Caco-2 (cell line): ENCODE measurements around the gene ALG5. TPM values are rescaled to one million over a fixed set of nuclear protein-coding genes. Genes with fewer than 3 reads are reported as not detected.
A peak's percentile ranks its signal among the peaks of the same experiment; 100 is the strongest.

Experiments
- BruUV-seq: library from RNA; stranded (reverse); fragments of 400-500 nt; replicated peaks from 2 replicates; lab custom pipeline; 2021; lab: Mats Ljungman, UMichigan
- CTCF ChIA-PET: fragments of 300-600 bp; sonication (Branson Sonifier 250); formaldehyde crosslinking; loops from one replicate; lab custom pipeline; 2022; ENCODE audit warnings: antibody characterized with exemption; lab: Charles Lee
- POLR2A ChIA-PET: fragments of 300-600 bp; sonication (Branson Sonifier 250); formaldehyde crosslinking; loops from one replicate; lab custom pipeline; 2022; ENCODE audit warnings: antibody characterized with exemption; lab: Charles Lee
- DNase-seq, 2 experiments: peaks; one replicate each; pipeline versions ENCODE4 v3.0.0 to v3.0.0-alpha.2; 2020 to 2022
- H3K27me3 ChIP-seq: replicated peaks from 2 replicates; pipeline ENCODE4 v1.6.0; 2011; ENCODE audit warnings: low read length; ENCODE audit not compliant: control insufficient read depth, insufficient read depth
- H3K36me3 ChIP-seq: 2 replicates; pipeline ENCODE4 v1.5.1; 2011; ENCODE audit warnings: low read length; ENCODE audit not compliant: control insufficient read depth, insufficient read depth
- H3K4me1 ChIP-seq: fragments of 250-450 bp; sonication (Bioruptor Pico); 2 replicates; pipeline ENCODE4 v1.5.1; 2020; ENCODE audit warnings: mild to moderate bottlenecking
- H3K4me3 ChIP-seq: 2 replicates; pipeline ENCODE4 v1.5.1; 2011; ENCODE audit warnings: low read depth, mild to moderate bottlenecking, control low read depth, low read length
- H3K9me3 ChIP-seq: fragments of 250-450 bp; sonication (Bioruptor Pico); 2 replicates; pipeline ENCODE4 v1.5.1; 2020; ENCODE audit warnings: mild to moderate bottlenecking, moderate library complexity
- H3K27ac Mint-ChIP-seq: one replicate; pipeline ENCODE4 v1.8.0; 2022; ENCODE audit warnings: mixed read lengths; ENCODE audit not compliant: unreplicated experiment
- H3K27me3 Mint-ChIP-seq: one replicate; pipeline ENCODE4 v1.8.0; 2022; ENCODE audit warnings: mixed read lengths; ENCODE audit not compliant: insufficient read depth, unreplicated experiment
- H3K36me3 Mint-ChIP-seq: one replicate; pipeline ENCODE4 v1.8.0; 2022; ENCODE audit warnings: mild to moderate bottlenecking, mixed read lengths; ENCODE audit not compliant: insufficient read depth, unreplicated experiment
- H3K4me1 Mint-ChIP-seq: one replicate; pipeline ENCODE4 v1.8.0; 2022; ENCODE audit warnings: low read depth, mixed read lengths; ENCODE audit not compliant: unreplicated experiment
- H3K4me3 Mint-ChIP-seq: one replicate; pipeline ENCODE4 v1.8.0; 2022; ENCODE audit warnings: mild to moderate bottlenecking, moderate library complexity, mixed read lengths; ENCODE audit not compliant: unreplicated experiment
- H3K9me3 Mint-ChIP-seq: one replicate; pipeline ENCODE4 v1.8.0; 2022; ENCODE audit warnings: mixed read lengths; ENCODE audit not compliant: unreplicated experiment
- CTCF ChIP-seq, 2 experiments: fragments of 200-600 bp in 1 of 2; IDR thresholded peaks; 1 replicate in 1 of 2; 2 replicates in 1 of 2; pipeline versions ENCODE4 v1.5.1 to v1.8.0; 2011 to 2022; ENCODE audit warnings: antibody characterized with exemption in 1 of 2, control low read depth in 1 of 2, inconsistent platforms in 1 of 2, low read depth in 1 of 2, low read length in 1 of 2, mild to moderate bottlenecking in 1 of 2, moderate library complexity in 1 of 2; ENCODE audit not compliant: insufficient read depth in 1 of 2, severe bottlenecking in 1 of 2, unreplicated experiment in 1 of 2
- intact Hi-C: fragments of 100-400 bp; cut with micrococcal nuclease; formaldehyde crosslinking; loops from one replicate; pipeline ENCODE4 v1.10.0; 2022; ENCODE audit not compliant: unreplicated experiment
- total RNA-seq: library from RNA; stranded (reverse); gene quantifications from 2 replicates; pipeline ENCODE4 v1.2.3, GENCODE V29; 2022

Gene ALG5
- total RNA-seq, 1 experiment from 2014 or later: 62.0 TPM

DNA sequence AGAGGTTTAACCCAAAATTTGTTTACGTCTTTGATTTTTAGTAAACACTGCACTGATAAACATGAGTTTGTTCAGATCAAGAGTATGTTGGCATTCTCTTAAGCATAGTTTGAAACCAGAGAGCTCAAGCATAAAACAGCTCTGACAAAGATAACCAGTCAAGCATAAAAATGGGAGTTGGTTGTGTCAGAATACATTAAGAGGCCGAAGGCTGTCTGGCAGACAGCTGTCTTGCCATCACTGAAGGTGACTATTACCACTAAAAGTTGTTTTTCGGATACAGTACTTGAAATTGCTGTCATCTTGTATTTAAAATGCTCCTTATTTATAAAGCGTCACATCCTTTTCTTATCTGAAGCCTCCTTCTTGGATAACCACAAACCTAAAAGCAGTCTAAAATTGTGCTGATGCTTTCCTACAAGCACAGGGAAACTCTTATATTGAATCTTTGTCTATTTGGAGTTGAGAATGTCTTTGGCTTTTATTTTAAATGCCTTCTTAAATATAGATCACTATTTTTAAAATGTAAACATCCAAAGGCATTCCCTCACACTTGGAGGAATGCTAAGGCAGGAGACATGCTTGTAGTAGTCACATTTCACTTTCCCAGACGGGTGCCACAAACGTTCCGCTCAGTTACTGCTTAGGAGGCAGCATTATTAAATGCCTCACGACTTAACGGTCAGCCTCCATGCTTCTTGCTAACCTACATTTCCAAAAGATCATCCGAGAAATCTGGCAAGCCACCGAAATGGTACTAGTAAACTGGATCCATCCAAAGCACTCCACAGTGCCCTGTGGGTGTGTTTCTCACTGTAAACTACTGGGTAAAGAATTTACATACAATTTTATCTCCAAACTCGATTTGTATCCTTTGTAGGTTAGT lies 80.7 kb downstream of the ALG5 start:
- BruUV-seq: no TSS peak
- Mint-ChIP-seq H3K4me3 (peak overlapping the region; percentile 75), H3K36me3 (no peaks in the 10 kb centered on the region), H3K9me3 (no peaks in the 10 kb centered on the region), H3K27ac (no peak overlapping the region), H3K27me3 (peaks cover 20% of the 10 kb centered on the region), H3K4me1 (peaks cover 7% of the 10 kb centered on the region)
- Histone ChIP-seq H3K27me3 (no peaks in the 10 kb centered on the region), H3K4me1 (no peaks in the 10 kb centered on the region), H3K9me3 (no peaks in the 10 kb centered on the region), H3K4me3 (peak overlapping the region; percentile 60), H3K36me3 (no peaks in the 10 kb centered on the region)
- intact Hi-C loops: loop anchor here (5.0 kb wide), 1 partner anchor 61 kb away; no protein-coding TSS in a partner anchor
- DNase-seq: no peak
- CTCF ChIA-PET: no interaction called here
- POLR2A ChIA-PET: no interaction called here
- TF ChIP-seq CTCF (IDR thresholded peaks at IDR 0.05; ENCODE audit: insufficient read depth in 1 of 2, low read depth in 1 of 2, low read length in 1 of 2, severe bottlenecking in 1 of 2, unreplicated experiment in 1 of 2): no peak

DNA sequence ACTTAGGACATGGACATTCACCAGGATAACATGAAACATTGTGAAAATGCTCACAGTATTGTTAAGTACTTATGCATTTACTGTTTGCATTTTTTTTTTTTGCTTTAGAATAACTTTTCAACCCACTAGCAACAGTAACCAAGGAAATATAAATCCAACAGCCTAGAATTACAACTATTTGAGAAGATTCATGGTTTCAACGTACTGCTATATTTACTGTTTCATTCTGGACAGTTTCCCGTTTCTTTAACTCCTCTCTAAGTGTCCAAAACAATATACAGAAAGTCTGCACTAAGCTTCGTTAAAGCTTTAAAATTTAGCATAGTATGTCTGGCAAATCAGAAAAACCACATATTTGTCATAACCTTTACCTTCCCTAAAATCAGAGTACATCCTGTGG lies 81.8 kb downstream of the ALG5 start:
- TF ChIP-seq CTCF (IDR thresholded peaks at IDR 0.05; ENCODE audit: insufficient read depth in 1 of 2, low read depth in 1 of 2, low read length in 1 of 2, severe bottlenecking in 1 of 2, unreplicated experiment in 1 of 2): no peak
- ChIA-PET POLR2A (no interaction called here), CTCF (no interaction called here)
- no peak overlapping the region for H3K4me3 ChIP-seq
- BruUV-seq: no TSS peak
- H3K36me3 ChIP-seq: no peaks in the 10 kb centered on the region
- no peaks in the 10 kb centered on the region for H3K4me1 ChIP-seq
- Mint-ChIP-seq H3K4me3 (no peak overlapping the region), H3K36me3 (no peaks in the 10 kb centered on the region), H3K9me3 (no peaks in the 10 kb centered on the region), H3K27ac (no peak overlapping the region), H3K4me1 (peaks cover 7% of the 10 kb centered on the region), H3K27me3 (peaks cover 20% of the 10 kb centered on the region)
- no peak for DNase-seq
- no peaks in the 10 kb centered on the region for H3K9me3 ChIP-seq
- no peaks in the 10 kb centered on the region for H3K27me3 ChIP-seq
- intact Hi-C loops: loop anchor here (5.0 kb wide), 1 partner anchor 60 kb away; no protein-coding TSS in a partner anchor

GRCh38 chr13:36915896-36916640 lies 83.1 kb downstream of the ALG5 start:
- no peak for TF ChIP-seq CTCF (IDR thresholded peaks at IDR 0.05; ENCODE audit: insufficient read depth in 1 of 2, low read depth in 1 of 2, low read length in 1 of 2, severe bottlenecking in 1 of 2, unreplicated experiment in 1 of 2)
- no peak for DNase-seq
- no peak overlapping the region for H3K4me3 ChIP-seq
- intact Hi-C loops: loop anchor here (5.0 kb wide), 1 partner anchor 59 kb away; no protein-coding TSS in a partner anchor
- Mint-ChIP-seq H3K27ac (no peak overlapping the region), H3K4me1 (peaks cover 7% of the 10 kb centered on the region), H3K36me3 (no peaks in the 10 kb centered on the region), H3K4me3 (no peak overlapping the region), H3K9me3 (no peaks in the 10 kb centered on the region), H3K27me3 (peaks cover 20% of the 10 kb centered on the region)
- H3K4me1 ChIP-seq: no peaks in the 10 kb centered on the region
- H3K36me3 ChIP-seq: no peaks in the 10 kb centered on the region
- POLR2A ChIA-PET: no interaction called here
- CTCF ChIA-PET: no interaction called here
- no peaks in the 10 kb centered on the region for H3K9me3 ChIP-seq
- no TSS peak for BruUV-seq
- no peaks in the 10 kb centered on the region for H3K27me3 ChIP-seq
